GM19324 (cell line): ENCODE results near the gene RGS10.

Experiments used
- ATAC-seq: cut with Tn5 transposase; IDR thresholded peaks from one replicate; pipeline ENCODE4 v1.9.1; 2021; ENCODE audit warnings: mild to moderate bottlenecking, moderate library complexity; ENCODE audit not compliant: unreplicated experiment, low FRiP score

The RGS10 gene

GRCh38 chr10:119453313-119453712, 89.2 kb downstream of the RGS10 start:
- ATAC-seq = no peak

DNA sequence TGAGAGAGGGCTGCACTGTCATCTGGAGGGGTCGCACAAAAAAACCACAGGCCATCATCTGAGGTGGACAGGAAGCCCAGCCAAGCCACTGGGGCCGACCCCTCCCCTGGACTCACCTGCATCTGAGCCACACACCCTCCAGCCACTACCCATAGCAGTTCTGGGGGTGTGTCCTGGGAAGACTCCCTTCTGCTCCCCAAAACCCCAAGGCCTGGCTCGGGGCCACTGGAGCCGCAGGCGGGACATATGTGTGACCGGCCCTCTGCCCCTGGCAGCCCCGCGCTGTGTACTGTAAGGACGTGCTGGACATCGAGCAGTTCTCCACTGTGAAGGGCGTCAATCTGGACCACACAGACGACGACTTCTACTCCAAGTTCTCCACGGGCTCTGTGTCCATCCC, 90.1 kb downstream of the RGS10 start:
- ATAC-seq = no peak

DNA sequence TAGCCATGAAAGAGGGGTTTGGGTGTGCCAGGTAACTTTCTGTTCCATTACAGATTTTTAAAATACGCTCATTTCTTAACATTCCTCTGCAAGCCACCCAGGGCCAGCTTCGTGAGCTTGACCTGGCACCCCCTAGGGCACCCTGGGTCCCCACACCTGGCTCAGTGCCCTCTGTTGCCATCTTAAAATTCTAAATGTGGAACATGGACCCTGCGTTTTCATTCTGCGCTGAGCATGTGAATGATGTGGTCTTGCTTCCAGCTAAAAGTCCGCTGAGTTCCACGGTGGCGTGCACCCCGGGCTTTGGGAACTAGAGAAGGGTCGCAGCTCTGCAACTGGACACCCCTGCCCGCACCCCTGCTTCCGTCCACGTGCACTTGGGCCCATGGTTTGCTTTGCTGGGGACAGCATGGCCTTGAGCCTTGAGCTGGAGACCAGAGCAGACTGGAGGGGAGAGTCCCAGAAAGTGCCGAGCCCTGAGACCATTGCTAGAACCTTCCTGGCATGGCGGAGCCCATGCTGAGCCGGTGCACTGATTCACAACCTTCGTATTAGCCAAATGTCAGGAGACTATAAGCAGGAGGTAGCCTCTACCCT, 91.1 kb downstream of the RGS10 start:
- ATAC-seq = no peak

DNA sequence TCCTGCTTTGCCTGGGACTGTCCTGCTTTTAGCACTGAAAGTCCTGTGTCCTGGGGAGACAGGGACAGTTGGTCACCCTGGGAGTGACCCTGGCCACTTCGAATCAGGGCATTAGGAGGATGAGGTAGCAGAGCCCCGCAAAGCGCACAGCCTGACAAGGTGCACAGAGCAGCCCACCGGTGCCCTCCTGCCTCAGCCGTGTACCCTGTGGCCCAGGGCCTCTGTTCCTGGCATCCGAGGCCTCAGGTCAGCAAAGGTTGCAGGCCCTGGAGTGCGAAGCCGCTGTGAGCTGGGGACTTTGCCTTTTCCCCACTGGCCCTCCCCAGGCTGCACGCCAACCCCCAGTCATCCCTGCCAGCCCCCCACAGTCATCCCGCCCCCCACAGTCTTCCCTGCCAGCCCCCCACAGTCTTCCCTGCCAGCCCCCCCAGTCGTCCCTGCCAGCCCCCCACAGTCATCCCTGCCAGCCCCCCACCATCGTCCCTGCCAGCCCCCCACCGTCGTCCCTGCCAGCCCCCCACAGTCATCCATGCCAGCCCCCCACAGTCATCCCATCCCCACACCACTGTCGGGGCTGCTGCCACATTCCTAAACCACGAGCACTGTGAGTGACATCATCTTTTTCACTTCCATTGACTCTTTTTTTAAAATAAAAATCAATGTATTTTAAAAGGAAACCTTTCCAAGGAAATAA, 91.8 kb downstream of the RGS10 start:
- no peak for ATAC-seq
